ENCODE data around the gene SPINDOC. TPM values are rescaled to one million over a fixed set of nuclear protein-coding genes. Genes with fewer than 3 reads are reported as not detected.

Gene SPINDOC
- total RNA-seq, 2 donors from 2014 or later: 17.8 to 36.2 TPM

DNA sequence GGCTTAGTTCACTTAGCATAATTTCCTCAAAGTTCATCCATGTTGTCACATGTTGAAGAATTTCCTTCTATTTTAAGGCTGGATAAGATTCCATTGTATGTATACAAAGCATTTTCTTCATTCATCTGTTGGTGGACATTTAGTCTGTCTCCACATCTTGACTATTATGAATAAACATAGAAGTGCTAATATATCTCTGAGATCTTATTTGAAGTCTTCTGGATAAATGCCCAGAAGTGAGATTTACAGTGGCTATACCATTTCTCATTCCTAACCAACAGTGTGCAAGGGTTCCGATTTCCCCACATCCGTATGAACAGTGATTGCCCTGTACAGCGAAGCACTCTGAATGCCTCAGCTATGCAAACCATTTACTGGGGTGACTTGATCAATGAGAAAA, 38.1 kb upstream of the SPINDOC start:
- H3K9me3 ChIP-seq: no peaks in the 10 kb centered on the region
- DNase-seq (ENCODE audit: low spot score): no peak
- no peak overlapping the region for H3K4me3 ChIP-seq
- H3K27ac ChIP-seq: no peak overlapping the region
- no peaks in the 10 kb centered on the region for H3K27me3 ChIP-seq (replicated peaks; ENCODE audit: insufficient read depth)
- H3K36me3 ChIP-seq: no peaks in the 10 kb centered on the region
- TF ChIP-seq, protein P1, sequence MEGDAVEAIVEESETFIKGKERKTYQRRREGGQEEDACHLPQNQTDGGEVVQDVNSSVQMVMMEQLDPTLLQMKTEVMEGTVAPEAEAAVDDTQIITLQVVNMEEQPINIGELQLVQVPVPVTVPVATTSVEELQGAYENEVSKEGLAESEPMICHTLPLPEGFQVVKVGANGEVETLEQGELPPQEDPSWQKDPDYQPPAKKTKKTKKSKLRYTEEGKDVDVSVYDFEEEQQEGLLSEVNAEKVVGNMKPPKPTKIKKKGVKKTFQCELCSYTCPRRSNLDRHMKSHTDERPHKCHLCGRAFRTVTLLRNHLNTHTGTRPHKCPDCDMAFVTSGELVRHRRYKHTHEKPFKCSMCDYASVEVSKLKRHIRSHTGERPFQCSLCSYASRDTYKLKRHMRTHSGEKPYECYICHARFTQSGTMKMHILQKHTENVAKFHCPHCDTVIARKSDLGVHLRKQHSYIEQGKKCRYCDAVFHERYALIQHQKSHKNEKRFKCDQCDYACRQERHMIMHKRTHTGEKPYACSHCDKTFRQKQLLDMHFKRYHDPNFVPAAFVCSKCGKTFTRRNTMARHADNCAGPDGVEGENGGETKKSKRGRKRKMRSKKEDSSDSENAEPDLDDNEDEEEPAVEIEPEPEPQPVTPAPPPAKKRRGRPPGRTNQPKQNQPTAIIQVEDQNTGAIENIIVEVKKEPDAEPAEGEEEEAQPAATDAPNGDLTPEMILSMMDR (IDR thresholded peaks at IDR 0.05): no peak
- TF ChIP-seq POLR2A (IDR thresholded peaks at IDR 0.05): no peak
- no peak for TF ChIP-seq POLR2AphosphoS5 (IDR thresholded peaks at IDR 0.05)
- WGBS: 53% methylated on average over 3 of the region's 3 CpGs
- H3K4me1 ChIP-seq (replicated peaks): no peaks in the 10 kb centered on the region
- intact Hi-C loops (cut with DNase I): no loop called here

DNA sequence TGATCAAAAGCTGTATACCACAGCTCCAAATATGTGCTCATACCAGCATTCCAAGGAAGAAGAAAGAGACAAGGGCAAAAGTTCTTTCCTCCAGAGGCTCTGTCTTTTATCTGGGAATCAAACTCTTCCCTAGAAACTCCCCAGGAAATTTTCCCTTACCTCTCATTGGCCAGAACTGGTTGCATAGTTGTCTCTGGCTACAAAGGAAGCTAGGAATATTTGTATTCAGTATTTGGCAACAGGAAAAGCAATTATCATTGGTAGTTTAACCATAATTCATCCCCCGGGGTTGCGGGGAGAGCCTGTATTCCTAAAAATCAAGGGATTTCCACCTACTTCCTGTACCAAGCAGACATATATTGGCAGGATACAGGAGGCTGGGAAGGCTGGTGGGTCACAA, 34.2 kb upstream of the SPINDOC start:
- no peaks in the 10 kb centered on the region for H3K27me3 ChIP-seq (replicated peaks; ENCODE audit: insufficient read depth)
- no peaks in the 10 kb centered on the region for H3K36me3 ChIP-seq
- H3K27ac ChIP-seq: no peak overlapping the region
- intact Hi-C loops (cut with DNase I): no loop called here
- no peak for DNase-seq (ENCODE audit: low spot score)
- no peaks in the 10 kb centered on the region for H3K4me1 ChIP-seq (replicated peaks)
- WGBS: 18% methylated on average over 2 of the region's 2 CpGs
- TF ChIP-seq, protein P1 (IDR thresholded peaks at IDR 0.05): no peak
- TF ChIP-seq POLR2AphosphoS5 (IDR thresholded peaks at IDR 0.05) (no peak), POLR2A (IDR thresholded peaks at IDR 0.05) (no peak)
- H3K9me3 ChIP-seq: no peaks in the 10 kb centered on the region
- H3K4me3 ChIP-seq: no peak overlapping the region

DNA sequence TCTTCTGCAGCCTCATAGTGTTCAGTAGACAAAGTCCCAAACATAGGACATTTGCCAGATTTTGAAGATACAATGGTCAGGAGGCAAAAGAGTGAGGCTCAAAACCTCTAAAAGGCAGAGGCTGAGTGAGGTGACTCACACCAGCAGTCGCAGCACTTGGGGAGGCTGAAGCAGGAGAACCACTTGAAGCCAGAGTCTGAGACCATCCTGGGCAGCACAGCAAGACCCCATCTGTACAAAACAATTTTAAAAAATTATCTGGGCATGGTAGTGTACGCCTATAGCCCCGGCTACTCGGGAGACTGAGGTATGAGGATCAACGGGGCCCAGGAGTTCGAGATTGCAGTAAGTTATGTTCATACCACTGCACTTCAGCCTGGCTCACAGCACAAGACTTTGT, 30.5 kb upstream of the SPINDOC start:
- Histone ChIP-seq H3K27me3 (replicated peaks; ENCODE audit: insufficient read depth) (no peaks in the 10 kb centered on the region), H3K9me3 (no peaks in the 10 kb centered on the region), H3K36me3 (no peaks in the 10 kb centered on the region), H3K4me1 (replicated peaks) (no peaks in the 10 kb centered on the region), H3K27ac (no peak overlapping the region), H3K4me3 (no peak overlapping the region)
- intact Hi-C loops (cut with DNase I): no loop called here
- TF ChIP-seq POLR2A (IDR thresholded peaks at IDR 0.05) (no peak), POLR2AphosphoS5 (IDR thresholded peaks at IDR 0.05) (no peak)
- TF ChIP-seq, protein P1 (IDR thresholded peaks at IDR 0.05): no peak
- whole genome bisulfite sequencing: 89% methylated on average over 6 of the region's 6 CpGs
- no peak for DNase-seq (ENCODE audit: low spot score)

DNA sequence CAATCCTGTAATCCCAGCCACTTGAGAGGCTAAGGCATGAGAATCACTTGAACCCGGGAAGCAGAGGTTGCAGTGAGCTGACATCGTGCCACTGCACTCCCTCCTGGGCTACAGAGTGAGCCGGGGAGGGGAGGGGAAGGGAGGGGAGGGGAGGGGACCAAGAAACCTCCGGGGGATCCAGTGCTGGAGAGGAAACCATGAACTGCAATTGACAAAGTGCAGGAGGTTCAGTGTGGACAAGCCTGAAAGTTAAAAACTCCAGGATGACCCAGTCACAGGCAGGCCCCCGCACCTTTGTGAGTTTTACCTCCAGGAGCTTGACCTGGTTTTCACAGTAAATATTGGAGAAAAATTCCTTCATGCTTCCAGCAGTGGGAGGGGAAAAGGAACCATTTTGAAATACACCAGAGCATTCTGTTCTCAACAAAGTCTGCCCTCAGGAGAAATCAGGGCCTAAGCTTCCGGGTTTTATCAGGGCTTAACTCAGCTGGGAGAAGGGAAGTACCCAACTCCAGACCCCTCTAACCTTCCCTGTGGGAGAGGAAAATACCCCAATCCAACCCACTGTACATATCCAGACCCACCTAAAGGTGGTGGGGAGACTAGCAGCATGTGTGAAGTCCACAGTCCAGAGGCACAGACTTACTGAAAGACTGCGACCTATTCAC, 29.2 kb upstream of the SPINDOC start:
- Histone ChIP-seq H3K36me3 (no peaks in the 10 kb centered on the region), H3K4me1 (replicated peaks) (no peaks in the 10 kb centered on the region), H3K9me3 (no peaks in the 10 kb centered on the region), H3K27me3 (replicated peaks; ENCODE audit: insufficient read depth) (no peaks in the 10 kb centered on the region), H3K27ac (no peak overlapping the region), H3K4me3 (no peak overlapping the region)
- intact Hi-C loops (cut with DNase I): no loop called here
- no peak for DNase-seq (ENCODE audit: low spot score)
- TF ChIP-seq POLR2A (IDR thresholded peaks at IDR 0.05) (no peak), POLR2AphosphoS5 (IDR thresholded peaks at IDR 0.05) (no peak)
- TF ChIP-seq, protein P1 (IDR thresholded peaks at IDR 0.05): no peak
- WGBS: 34% methylated on average over 7 of the region's 7 CpGs

DNA sequence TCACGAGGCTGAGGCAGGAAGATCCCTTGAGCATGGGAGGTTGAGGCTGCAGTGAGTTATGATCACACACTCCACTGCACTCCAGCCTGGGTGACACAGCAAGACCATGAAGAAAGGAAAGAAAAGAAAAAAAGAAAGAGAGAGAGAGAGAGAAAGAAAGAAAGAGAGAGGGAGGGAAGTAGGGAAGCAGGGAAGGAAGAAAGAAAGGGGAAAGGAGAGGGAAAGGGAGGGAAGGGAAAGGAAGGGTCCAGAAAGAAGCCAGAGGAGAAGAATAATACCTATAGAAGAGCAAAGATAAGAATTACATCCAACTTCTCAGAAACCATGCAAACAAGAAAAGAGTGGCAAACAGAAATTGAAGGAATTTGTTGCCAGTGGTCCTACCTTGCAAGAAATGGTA, 27.4 kb upstream of the SPINDOC start:
- Histone ChIP-seq H3K27me3 (replicated peaks; ENCODE audit: insufficient read depth) (no peaks in the 10 kb centered on the region), H3K36me3 (no peaks in the 10 kb centered on the region), H3K4me3 (no peak overlapping the region), H3K4me1 (replicated peaks) (no peaks in the 10 kb centered on the region), H3K9me3 (no peaks in the 10 kb centered on the region), H3K27ac (no peak overlapping the region)
- intact Hi-C loops (cut with DNase I): no loop called here
- TF ChIP-seq POLR2A (IDR thresholded peaks at IDR 0.05) (no peak), POLR2AphosphoS5 (IDR thresholded peaks at IDR 0.05) (no peak)
- TF ChIP-seq, protein P1 (IDR thresholded peaks at IDR 0.05): no peak
- WGBS: 83% methylated on average over 1 of the region's 1 CpG
- no peak for DNase-seq (ENCODE audit: low spot score)

Data from prostate gland (tissue), 2 donors.